ENCODE measurements around the gene POMGNT2.

The POMGNT2 gene

DNA sequence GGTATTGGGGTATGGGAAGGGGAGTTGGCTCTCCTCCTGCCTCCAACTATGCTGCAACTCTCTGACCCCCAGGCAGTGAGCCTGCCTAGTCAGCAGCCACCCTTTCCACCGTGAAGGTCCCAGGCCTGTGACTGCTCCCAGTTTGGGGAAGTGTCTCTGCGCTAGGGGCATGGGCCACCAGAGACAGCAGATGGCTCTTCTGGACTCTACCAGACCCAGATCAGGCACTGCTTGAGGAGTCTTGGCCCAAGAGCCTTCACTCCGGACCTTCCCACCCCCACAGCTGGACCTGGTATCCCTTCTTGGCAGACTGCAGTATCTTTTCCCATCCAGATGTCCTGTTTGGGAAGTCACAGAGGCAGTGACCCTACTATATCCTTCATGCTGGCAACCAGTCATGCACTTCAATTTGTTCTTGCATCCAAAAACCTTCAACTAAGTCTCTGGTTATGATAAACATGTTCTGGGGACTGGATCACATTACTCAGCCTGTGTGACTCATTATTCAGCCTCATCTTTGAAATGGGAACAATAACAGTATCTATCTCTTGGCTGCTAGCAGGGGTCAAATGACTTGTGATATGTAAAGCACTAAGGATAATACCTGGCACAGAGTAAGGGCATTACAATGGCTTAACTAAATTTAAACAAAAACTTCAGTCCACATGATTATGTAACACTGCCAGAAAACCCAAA, 62.7 kb downstream of the POMGNT2 start:
- no peak for DNase-seq

DNA sequence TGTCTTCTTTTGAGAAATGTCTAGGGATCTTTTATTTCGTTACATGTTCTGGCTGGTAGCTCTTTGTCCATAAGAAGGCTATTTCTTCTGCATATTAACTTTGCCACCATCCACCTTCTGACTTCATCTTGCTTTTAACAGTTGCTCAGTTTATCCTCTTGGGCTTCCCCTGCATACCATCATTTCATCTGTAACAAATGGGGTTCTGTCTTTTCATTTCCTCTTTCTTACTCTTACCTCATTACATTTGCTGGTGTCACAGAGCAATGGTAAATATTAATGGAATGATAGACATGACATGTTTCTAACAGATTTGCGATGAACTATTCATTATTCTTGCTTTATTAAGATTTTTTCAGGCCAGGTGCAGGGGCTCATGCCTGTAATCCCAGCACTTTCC, 64.4 kb downstream of the POMGNT2 start:
- DNase-seq = no peak

DNA sequence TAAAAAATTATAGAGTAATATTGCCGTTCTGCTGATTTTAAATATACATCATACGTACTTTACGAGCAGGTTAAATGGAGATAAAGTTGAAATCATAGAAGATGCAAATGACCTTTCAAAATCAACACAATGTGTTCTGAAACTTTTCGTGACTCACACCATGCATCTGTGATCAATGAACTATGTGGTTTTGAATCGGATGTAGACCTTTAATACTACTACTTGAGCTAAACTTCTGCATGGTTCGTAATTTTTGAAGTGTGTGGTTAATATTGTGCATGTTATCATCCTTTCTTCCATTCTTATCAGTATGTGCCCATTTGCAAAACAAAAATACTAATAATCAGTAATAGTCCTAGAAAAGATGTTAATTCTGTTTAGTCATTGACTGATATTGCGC, 67.9 kb downstream of the POMGNT2 start:
- no peak for DNase-seq

DNA sequence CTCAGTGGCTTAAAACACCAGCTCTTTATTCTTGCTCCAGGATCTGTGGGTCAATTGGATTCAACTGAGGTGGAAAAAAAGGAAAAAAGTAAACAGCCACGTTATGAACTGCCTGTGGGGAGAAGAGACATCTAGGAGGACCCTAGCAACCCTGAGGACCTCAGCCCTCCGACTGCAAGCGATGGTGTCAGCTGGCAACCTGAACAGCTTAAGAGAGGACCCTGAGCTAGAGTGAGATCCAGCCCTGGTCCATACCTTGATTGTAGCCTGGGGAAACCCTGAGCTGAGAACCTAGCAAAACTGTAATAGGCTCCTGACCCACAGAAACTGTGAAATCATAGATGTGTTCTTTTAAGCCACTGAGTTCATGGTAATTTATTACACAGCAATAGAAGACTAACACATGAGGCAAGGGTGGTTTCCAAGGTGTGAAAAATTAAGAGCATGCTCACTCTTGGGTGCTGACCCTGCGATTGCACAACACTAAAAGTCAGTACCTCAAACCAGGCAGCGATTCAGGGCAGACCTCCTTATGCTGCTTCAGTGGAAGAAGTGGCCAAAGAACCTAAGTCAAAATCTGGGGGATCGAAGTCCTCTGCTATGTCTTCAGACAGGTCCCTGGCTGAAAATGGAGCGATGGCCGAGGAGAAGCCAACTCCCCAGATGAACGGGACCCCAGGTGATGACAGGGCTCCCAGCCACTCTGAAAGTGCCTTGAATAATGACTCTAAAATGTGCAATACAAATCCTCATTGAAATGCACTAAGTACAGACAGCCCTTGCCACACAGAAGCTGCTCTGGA, 69.1 kb downstream of the POMGNT2 start:
- no peak for DNase-seq

DNA sequence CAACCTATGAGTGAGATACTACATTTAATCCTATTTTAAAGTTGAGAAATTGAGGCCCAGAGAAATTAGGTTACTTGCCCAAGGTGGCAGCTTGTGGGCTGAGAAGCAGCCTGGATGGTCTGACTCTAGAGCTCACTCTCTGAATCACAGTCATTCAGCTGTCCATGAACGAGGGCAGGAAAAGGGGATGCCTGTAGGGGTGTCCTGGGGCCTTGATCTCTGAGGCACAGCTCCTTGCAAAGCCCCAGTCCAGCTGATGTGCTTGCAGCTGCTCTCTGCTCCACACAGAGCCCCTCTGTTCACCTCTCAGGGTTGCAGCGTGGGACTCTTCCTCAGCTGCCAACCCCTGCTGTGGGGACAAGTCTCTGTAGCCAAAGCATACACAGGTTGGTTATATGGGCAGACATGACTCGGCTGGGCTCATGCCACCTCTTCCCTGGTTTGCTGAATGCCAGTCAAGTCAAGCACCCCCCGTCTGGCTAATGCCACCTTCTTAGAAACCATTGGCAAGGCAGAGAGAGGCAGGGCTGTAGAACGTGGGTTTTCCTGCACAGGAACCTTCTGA, 70.0 kb downstream of the POMGNT2 start:
- DNase-seq = peak; percentile 47

DNA sequence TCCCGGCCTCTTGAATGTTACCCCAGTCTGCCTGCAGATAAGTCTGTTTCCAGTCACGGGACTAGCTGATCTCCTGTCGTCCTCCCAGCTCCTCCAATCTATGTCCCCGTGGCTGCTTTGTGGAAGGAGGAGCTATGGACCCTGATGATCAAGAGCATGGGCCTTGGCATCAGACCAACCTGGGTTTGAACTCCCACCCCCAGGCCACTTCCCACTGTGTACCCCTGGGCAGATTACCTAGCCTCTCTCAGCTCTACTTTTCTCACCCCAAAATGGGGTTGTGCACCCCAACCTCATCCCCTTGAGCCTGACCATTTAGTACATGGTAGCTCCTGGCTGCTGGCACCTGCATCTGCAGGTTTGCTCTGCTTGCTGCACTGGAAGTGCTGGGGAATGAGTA, 71.0 kb downstream of the POMGNT2 start:
- no peak for DNase-seq

DNA sequence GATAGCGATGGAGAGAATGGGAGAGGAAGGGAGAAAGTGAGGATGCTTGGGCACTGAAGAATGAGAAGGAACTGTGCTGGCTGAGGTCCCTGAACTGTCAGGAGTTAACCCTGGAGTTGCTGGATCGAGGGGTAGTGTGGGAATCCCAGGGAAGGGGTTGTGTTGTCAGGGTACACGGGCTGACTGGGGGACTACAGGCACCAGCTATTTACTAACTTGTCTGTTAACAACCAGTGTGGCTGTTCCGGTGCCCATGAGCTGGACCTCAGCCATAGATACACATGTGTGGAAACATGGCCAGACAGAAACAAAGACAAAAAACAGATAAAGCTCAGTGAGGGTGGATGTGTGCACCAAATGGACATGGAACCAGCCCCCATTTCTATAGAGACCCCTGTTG, 71.7 kb downstream of the POMGNT2 start:
- no peak for DNase-seq

DNA sequence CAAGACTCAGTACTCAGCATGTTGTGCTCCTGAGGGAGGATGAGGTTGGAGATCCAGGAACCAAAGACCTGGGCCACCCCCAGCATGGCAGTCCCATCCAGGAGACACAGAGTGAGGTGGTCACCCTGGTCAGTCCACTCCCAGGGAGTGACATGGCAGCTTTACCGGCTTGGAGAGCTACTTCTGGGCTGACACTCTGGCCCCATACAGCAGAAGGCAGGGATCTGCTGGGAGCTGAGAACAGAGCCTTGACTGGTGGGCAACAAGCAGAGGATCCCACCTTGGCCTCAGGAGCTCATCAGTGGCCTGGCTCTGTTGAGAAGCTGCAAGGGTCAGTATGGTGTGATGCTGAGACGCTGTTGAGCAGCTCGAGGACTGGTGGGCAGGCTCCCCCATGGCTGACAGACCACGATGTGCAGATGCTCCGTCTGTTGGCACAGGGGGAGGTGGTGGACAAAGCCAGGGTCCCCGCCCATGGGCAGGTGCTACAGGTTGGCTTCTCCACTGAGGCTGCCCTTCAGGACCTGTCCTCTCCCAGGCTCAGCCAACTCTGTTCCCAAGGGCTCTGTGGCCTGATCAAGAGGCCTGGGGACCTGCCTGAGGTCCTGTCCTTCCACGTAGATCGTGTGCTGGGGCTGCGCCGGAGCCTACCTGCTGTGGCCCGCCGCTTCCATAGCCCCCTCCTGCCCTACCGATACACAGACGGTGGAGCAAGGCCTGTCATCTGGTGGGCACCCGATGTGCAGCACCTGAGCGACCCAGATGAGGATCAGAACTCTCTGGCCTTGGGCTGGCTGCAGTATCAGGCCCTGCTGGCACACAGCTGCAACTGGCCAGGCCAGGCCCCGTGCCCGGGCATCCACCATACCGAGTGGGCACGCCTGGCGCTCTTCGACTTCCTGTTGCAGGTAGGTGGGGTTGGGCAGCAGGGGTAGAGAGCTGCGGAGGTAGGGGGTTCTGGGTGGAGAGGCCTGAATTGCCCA, 72.9 kb downstream of the POMGNT2 start:
- no peak for DNase-seq

DNA sequence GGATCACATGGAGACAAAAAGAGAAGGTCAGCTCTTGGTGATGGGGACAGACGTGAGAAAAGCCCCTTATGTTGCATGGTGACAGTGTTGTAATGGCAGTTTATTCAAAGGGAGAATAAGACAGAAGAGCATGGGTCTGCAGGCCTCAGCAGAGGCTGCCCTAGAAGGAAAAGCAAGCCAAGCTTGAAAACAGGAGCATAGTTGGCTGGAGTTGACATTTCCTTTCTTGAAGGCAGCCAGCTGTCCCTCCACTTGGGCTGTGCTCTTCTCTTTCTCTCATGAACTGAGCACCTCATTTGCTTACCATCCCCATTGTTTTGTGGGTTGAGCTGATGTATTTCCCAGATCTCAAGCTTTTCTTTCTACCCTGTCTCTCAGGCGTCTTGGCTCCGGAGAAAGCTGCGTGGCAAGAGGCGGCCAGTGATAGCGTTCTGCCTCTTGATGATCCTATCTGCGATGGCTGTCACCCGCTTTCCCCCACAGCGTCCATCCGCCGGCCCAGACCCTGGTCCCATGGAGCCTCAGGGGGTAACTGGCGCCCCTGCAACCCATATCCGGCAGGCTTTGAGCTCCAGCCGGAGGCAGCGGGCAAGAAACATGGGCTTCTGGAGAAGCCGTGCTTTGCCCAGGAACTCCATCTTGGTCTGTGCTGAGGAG, 73.9 kb downstream of the POMGNT2 start:
- DNase-seq = no peak

DNA sequence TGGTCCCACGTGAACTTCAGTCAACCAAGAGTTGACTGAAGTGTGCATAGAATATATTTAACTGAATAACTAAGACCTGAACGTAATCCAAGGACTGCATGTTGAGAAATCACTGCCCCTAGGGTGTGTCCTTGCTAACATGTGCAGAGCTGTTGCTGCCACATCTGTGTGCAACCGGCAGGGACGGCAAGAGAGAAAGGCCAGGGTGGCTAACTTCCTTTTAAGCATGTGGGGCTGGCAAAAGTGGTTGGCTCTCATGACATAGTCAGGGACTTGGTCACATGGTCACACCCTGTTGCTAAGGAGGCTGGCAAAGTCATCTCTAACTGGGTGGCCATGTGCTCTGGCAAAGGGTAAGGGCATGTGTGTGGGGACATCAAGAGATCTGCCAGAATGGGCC, 74.4 kb downstream of the POMGNT2 start:
- no peak for DNase-seq

DNA sequence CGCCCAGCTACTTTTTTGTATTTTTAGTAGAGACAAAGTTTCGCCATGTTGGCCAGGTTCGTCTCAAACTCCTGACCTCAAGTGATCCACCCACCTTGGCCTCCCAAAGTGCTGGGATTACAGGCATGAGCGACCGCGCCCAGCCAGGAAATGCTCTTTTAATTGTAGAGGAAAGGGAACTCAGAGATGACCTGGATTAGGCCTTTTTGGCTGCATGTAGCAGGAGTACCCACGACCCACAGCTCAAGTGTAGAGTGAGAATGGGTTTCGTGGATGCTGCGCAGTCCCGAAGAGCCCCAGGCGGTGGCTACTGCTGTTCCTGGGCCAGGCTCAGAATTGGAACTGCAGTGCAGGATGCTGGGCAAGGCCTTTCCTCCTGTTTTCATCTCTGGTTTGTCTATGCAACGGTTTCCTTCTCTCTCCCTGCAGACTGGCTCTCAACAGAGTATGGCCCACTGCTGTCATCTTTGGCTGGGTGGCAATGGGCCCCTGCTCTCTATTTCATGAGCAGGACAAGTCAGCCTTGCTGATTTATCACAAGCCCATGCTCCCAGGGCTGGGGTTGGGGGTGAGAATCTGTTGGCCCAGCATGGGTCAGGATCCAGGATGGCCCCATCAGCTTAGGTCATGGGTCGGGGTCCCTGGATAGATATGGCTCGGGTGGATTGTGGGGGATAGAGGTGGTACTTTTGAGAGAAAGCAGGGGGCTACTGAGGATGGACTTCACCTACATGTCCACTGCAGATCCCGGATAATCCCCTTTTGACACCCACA, 75.5 kb downstream of the POMGNT2 start:
- no peak for DNase-seq
